Activated T-helper 2 cell treated with anti-CD3 and anti-CD28 coated beads, Interferon-gamma antibody, Interleukin-2, Interleukin-4, amounts not matched to agents 10 μg/mL and 5 μg/mL and 100 μg/mL, durations not matched to agents 14 hours and 24 hours and 36 hours (primary cell): ENCODE data around the gene PTPRD. TPM values are rescaled to one million over a fixed set of nuclear protein-coding genes. Genes with fewer than 3 reads are reported as not detected.
"Not testable (repeated sequence)": the region's sequence is repeated elsewhere in the genome, so short reads cannot be mapped to it uniquely, and the experiment has no call there.

Experiments used
- DNase-seq: peaks from one replicate; pipeline ENCODE4 v3.0.0; 2021; ENCODE audit warnings: low spot score
- H3K27ac Mint-ChIP-seq: one replicate; pipeline ENCODE4 v1.8.0; 2021; ENCODE audit warnings: mixed read lengths
- H3K27me3 Mint-ChIP-seq: one replicate; pipeline ENCODE4 v1.8.0; 2021; ENCODE audit warnings: low read depth, mixed read lengths
- H3K36me3 Mint-ChIP-seq: one replicate; pipeline ENCODE4 v1.8.0; 2021; ENCODE audit warnings: low read depth, mixed read lengths
- H3K4me1 Mint-ChIP-seq: one replicate; pipeline ENCODE4 v1.8.0; 2021; ENCODE audit warnings: low read depth, mixed read lengths
- H3K4me3 Mint-ChIP-seq: one replicate; pipeline ENCODE4 v1.8.0; 2021; ENCODE audit warnings: low read depth, mild to moderate bottlenecking, moderate library complexity, mixed read lengths
- H3K9me3 Mint-ChIP-seq: one replicate; pipeline ENCODE4 v1.8.0; 2021; ENCODE audit warnings: mixed read lengths
- intact Hi-C: fragments of 100-400 bp; cut with micrococcal nuclease; formaldehyde crosslinking; loops from one replicate; pipeline ENCODE4 v1.15.1; 2023
- total RNA-seq: library from RNA; stranded (reverse); gene quantifications from 2 replicates; pipeline ENCODE4 v1.2.3, GENCODE V29; 2022

Gene PTPRD
- total RNA-seq, 1 donor from 2014 or later, result 1.5 TPM

GRCh38 chr9:8709731-8710130 lies 1903.1 kb downstream of the PTPRD start:
- intact Hi-C loops, result no loop called here
- no peaks in the 10 kb centered on the region for H3K36me3 Mint-ChIP-seq

GRCh38 chr9:8708728-8709127 lies 1904.1 kb downstream of the PTPRD start:
- DNase-seq, result no peak
- no peak overlapping the region for H3K27ac Mint-ChIP-seq
- H3K4me1 Mint-ChIP-seq, result no peaks in the 10 kb centered on the region
- intact Hi-C loops, result no loop called here
- no peak overlapping the region for H3K4me3 Mint-ChIP-seq
- no peaks in the 10 kb centered on the region for H3K9me3 Mint-ChIP-seq
- no peaks in the 10 kb centered on the region for H3K27me3 Mint-ChIP-seq
- no peaks in the 10 kb centered on the region for H3K36me3 Mint-ChIP-seq

More at GRCh38 chr9:8709731-8710130, 1903.1 kb downstream of the PTPRD start:
- Mint-ChIP-seq H3K9me3 (no peaks in the 10 kb centered on the region), H3K27me3 (no peaks in the 10 kb centered on the region), H3K4me3 (no peak overlapping the region), H3K4me1 (no peaks in the 10 kb centered on the region), H3K27ac (no peak overlapping the region)
- no peak for DNase-seq

- Mint-ChIP-seq H3K27ac (no peak overlapping the region), H3K4me1 (no peaks in the 10 kb centered on the region), H3K9me3 (no peaks in the 10 kb centered on the region), H3K36me3 (no peaks in the 10 kb centered on the region), H3K4me3 (no peak overlapping the region), H3K27me3 (no peaks in the 10 kb centered on the region)
- intact Hi-C loops, result no loop called here
- no peak for DNase-seq
These were observed 1905.8 kb downstream of the PTPRD start for GRCh38 chr9:8706998-8707397.

GRCh38 chr9:8706531-8706930 lies 1906.3 kb downstream of the PTPRD start:
- intact Hi-C loops, result no loop called here
- H3K4me3 Mint-ChIP-seq, result no peak overlapping the region
- no peak overlapping the region for H3K27ac Mint-ChIP-seq
- DNase-seq, result no peak
- H3K27me3 Mint-ChIP-seq, result no peaks in the 10 kb centered on the region
- no peaks in the 10 kb centered on the region for H3K36me3 Mint-ChIP-seq
- H3K9me3 Mint-ChIP-seq, result no peaks in the 10 kb centered on the region
- no peaks in the 10 kb centered on the region for H3K4me1 Mint-ChIP-seq

- no peaks in the 10 kb centered on the region for H3K4me1 Mint-ChIP-seq
- no peaks in the 10 kb centered on the region for H3K36me3 Mint-ChIP-seq
- no peak overlapping the region for H3K27ac Mint-ChIP-seq
- intact Hi-C loops, result no loop called here
- H3K9me3 Mint-ChIP-seq, result no peaks in the 10 kb centered on the region
- H3K4me3 Mint-ChIP-seq, result no peak overlapping the region
- DNase-seq, result no peak
- H3K27me3 Mint-ChIP-seq, result no peaks in the 10 kb centered on the region
These were observed 1906.9 kb downstream of the PTPRD start for GRCh38 chr9:8705861-8706260.

GRCh38 chr9:8703904-8704303 lies 1908.9 kb downstream of the PTPRD start:
- no peaks in the 10 kb centered on the region for H3K27me3 Mint-ChIP-seq
- no peak for DNase-seq
- H3K4me3 Mint-ChIP-seq, result no peak overlapping the region
- intact Hi-C loops, result no loop called here
- no peaks in the 10 kb centered on the region for H3K9me3 Mint-ChIP-seq
- no peaks in the 10 kb centered on the region for H3K4me1 Mint-ChIP-seq
- H3K36me3 Mint-ChIP-seq, result no peaks in the 10 kb centered on the region
- no peak overlapping the region for H3K27ac Mint-ChIP-seq

GRCh38 chr9:8701904-8702303 lies 1910.9 kb downstream of the PTPRD start:
- H3K4me1 Mint-ChIP-seq, result no peaks in the 10 kb centered on the region
- no peaks in the 10 kb centered on the region for H3K9me3 Mint-ChIP-seq
- H3K36me3 Mint-ChIP-seq, result no peaks in the 10 kb centered on the region
- intact Hi-C loops, result no loop called here
- H3K4me3 Mint-ChIP-seq, result no peak overlapping the region
- no peaks in the 10 kb centered on the region for H3K27me3 Mint-ChIP-seq
- no peak for DNase-seq
- no peak overlapping the region for H3K27ac Mint-ChIP-seq

GRCh38 chr9:8697565-8697964 lies 1915.2 kb downstream of the PTPRD start:
- H3K27me3 Mint-ChIP-seq, H3K4me3 Mint-ChIP-seq, H3K36me3 Mint-ChIP-seq, H3K4me1 Mint-ChIP-seq, DNase-seq, intact Hi-C loops, H3K9me3 Mint-ChIP-seq, H3K27ac Mint-ChIP-seq: not testable (repeated sequence)

GRCh38 chr9:8696516-8696915 lies 1916.3 kb downstream of the PTPRD start:
- no peaks in the 10 kb centered on the region for H3K9me3 Mint-ChIP-seq
- no peaks in the 10 kb centered on the region for H3K4me1 Mint-ChIP-seq
- H3K27me3 Mint-ChIP-seq, result no peaks in the 10 kb centered on the region
- H3K36me3 Mint-ChIP-seq, result no peaks in the 10 kb centered on the region
- no peak overlapping the region for H3K4me3 Mint-ChIP-seq
- H3K27ac Mint-ChIP-seq, result no peak overlapping the region
- intact Hi-C loops, result no loop called here
- no peak for DNase-seq

- Mint-ChIP-seq H3K27me3 (no peaks in the 10 kb centered on the region), H3K36me3 (no peaks in the 10 kb centered on the region), H3K27ac (no peak overlapping the region), H3K9me3 (no peaks in the 10 kb centered on the region), H3K4me3 (no peak overlapping the region), H3K4me1 (no peaks in the 10 kb centered on the region)
- no peak for DNase-seq
- intact Hi-C loops, result no loop called here
These were observed 1917.7 kb downstream of the PTPRD start for GRCh38 chr9:8694983-8695588.

- Mint-ChIP-seq H3K4me1 (no peaks in the 10 kb centered on the region), H3K4me3 (no peak overlapping the region), H3K9me3 (no peaks in the 10 kb centered on the region), H3K36me3 (no peaks in the 10 kb centered on the region), H3K27ac (no peak overlapping the region), H3K27me3 (no peaks in the 10 kb centered on the region)
- DNase-seq, result no peak
- intact Hi-C loops, result no loop called here
These were observed 1919.3 kb downstream of the PTPRD start for GRCh38 chr9:8693464-8693863.

GRCh38 chr9:8686516-8686915 lies 1926.3 kb downstream of the PTPRD start:
- DNase-seq, result no peak
- Mint-ChIP-seq H3K4me3 (no peak overlapping the region), H3K27me3 (no peaks in the 10 kb centered on the region), H3K4me1 (no peaks in the 10 kb centered on the region), H3K36me3 (no peaks in the 10 kb centered on the region), H3K9me3 (no peaks in the 10 kb centered on the region), H3K27ac (no peak overlapping the region)
- intact Hi-C loops, result no loop called here

GRCh38 chr9:8685825-8686224 lies 1927.0 kb downstream of the PTPRD start:
- Mint-ChIP-seq H3K27ac (no peak overlapping the region), H3K27me3 (no peaks in the 10 kb centered on the region), H3K4me3 (no peak overlapping the region), H3K4me1 (no peaks in the 10 kb centered on the region), H3K36me3 (no peaks in the 10 kb centered on the region), H3K9me3 (no peaks in the 10 kb centered on the region)
- intact Hi-C loops, result no loop called here
- DNase-seq, result no peak
